A549 (cell line): Measurements from ENCODE around the gene FSTL3. TPM values are rescaled to one million over a fixed set of nuclear protein-coding genes. Genes with fewer than 3 reads are reported as not detected.
A peak's percentile ranks its signal among the peaks of the same experiment; 100 is the strongest.

ENCODE experiments used
- ATAC-seq, 2 experiments: fragments of 200-7000 bp in 1 of 2; fragments of >200 bp in 1 of 2; cut with Nextera tagmentation in 1 of 2; cut with Tn5 transposase in 1 of 2; 3 replicates each; pipeline versions ENCODE4 v1.8.0 to v1.9.1; 2018 to 2020; ENCODE audit warnings: mild to moderate bottlenecking in 1 of 2, moderate library complexity in 1 of 2
- CTCF ChIA-PET: fragments of 300-600 bp; sonication (Branson Sonifier 250); formaldehyde crosslinking; extraction: SDS; loops from one replicate; lab custom pipeline; 2021; ENCODE audit warnings: antibody characterized with exemption, inconsistent platforms; lab: Yijun Ruan, JAX
- POLR2A ChIA-PET: fragments of 350-600 bp; formaldehyde crosslinking; extraction: SDS; loops from one replicate; lab custom pipeline; 2021; ENCODE audit warnings: antibody characterized with exemption, inconsistent platforms; lab: Yijun Ruan, JAX
- DNase-seq, 2 experiments: peaks; one replicate each; pipeline versions ENCODE4 v3.0.0 to v3.0.0-alpha.2; 2011 to 2016; ENCODE audit warnings: low read depth in 1 of 2, low spot score in 1 of 2
- FAIRE-seq: peaks from 2 replicates; lab custom pipeline; 2011; peaks lifted over from hg19 to GRCh38; lab: Jason Lieb, UNC
- H3K27ac ChIP-seq, 2 experiments: fragments of >200 bp; sonication (Bioruptor Twin); formaldehyde crosslinking; 3 replicates each; pipeline ENCODE4 v1.5.1; 2016 to 2017
- H3K4me1 ChIP-seq: fragments of >200 bp; sonication (Bioruptor Twin); formaldehyde crosslinking; 3 replicates; pipeline ENCODE4 v1.6.1; 2016
- H3K4me2 ChIP-seq: fragments of >200 bp; sonication (Bioruptor Twin); formaldehyde crosslinking; 3 replicates; pipeline ENCODE4 v1.6.1; 2016
- H3K4me3 ChIP-seq: fragments of >200 bp; sonication (Bioruptor Twin); formaldehyde crosslinking; 3 replicates; pipeline ENCODE4 v1.5.1; 2016
- H3K9me3 ChIP-seq: fragments of >200 bp; sonication (Bioruptor Twin); formaldehyde crosslinking; 3 replicates; pipeline ENCODE4 v1.6.1; 2016
- ATOH8 ChIP-seq: fragments of 250-450 bp; sonication (Bioruptor Pico); IDR thresholded peaks from 2 replicates; pipeline ENCODE4 v1.5.0; 2020; ENCODE audit warnings: low read depth, mild to moderate bottlenecking, moderate library complexity
- BHLHE40 ChIP-seq: IDR thresholded peaks from 2 replicates; pipeline ENCODE4 v1.6.1; 2012; ENCODE audit warnings: low read depth, low read length, inconsistent platforms
- CBX2 ChIP-seq: fragments of 200-600 bp; sonication (generic); IDR thresholded peaks from 2 replicates; pipeline ENCODE4 v1.6.1; 2016; ENCODE audit warnings: low read depth, mild to moderate bottlenecking, borderline replicate concordance
- CBX8 ChIP-seq: fragments of 200-600 bp; sonication (generic); IDR thresholded peaks from 2 replicates; pipeline ENCODE4 v1.6.1; 2016
- CHD4 ChIP-seq: fragments of 200-600 bp; sonication (generic); IDR thresholded peaks from 2 replicates; pipeline ENCODE4 v1.6.1; 2016; ENCODE audit warnings: antibody characterized with exemption, mild to moderate bottlenecking, borderline replicate concordance
- EHMT2 ChIP-seq: fragments of 200-600 bp; sonication (generic); IDR thresholded peaks from 2 replicates; pipeline ENCODE4 v1.6.1; 2016; ENCODE audit warnings: antibody characterized with exemption, low read depth, mild to moderate bottlenecking, moderate library complexity
- ESRRA ChIP-seq: fragments of 150-350 bp; IDR thresholded peaks from 2 replicates; pipeline ENCODE4 v1.6.1; 2014; ENCODE audit warnings: mild to moderate bottlenecking, low read length, borderline replicate concordance
- FOSB ChIP-seq: fragments of 250-450 bp; sonication (Bioruptor Pico); IDR thresholded peaks from 2 replicates; pipeline ENCODE4 v1.5.0; 2020; ENCODE audit warnings: mild to moderate bottlenecking, moderate library complexity
- FOXS1 ChIP-seq: fragments of 250-450 bp; sonication (Bioruptor Pico); IDR thresholded peaks from 2 replicates; pipeline ENCODE4 v1.5.0; 2020; ENCODE audit warnings: mild to moderate bottlenecking, moderate library complexity
- GATA3 ChIP-seq: IDR thresholded peaks from 2 replicates; pipeline ENCODE4 v1.6.1; 2012; ENCODE audit warnings: borderline replicate concordance
- HOXA7 ChIP-seq: fragments of 250-450 bp; sonication (Bioruptor Pico); IDR thresholded peaks from 2 replicates; pipeline ENCODE4 v1.5.0; 2020; ENCODE audit warnings: mild to moderate bottlenecking, moderate library complexity
- HOXB5 ChIP-seq: fragments of 250-450 bp; sonication (Bioruptor Pico); IDR thresholded peaks from 2 replicates; pipeline ENCODE4 v1.5.0; 2020; ENCODE audit warnings: mild to moderate bottlenecking, moderate library complexity
- KDM5A ChIP-seq: fragments of 200-600 bp; sonication (generic); IDR thresholded peaks from 2 replicates; pipeline ENCODE4 v1.6.1; 2016; ENCODE audit warnings: antibody characterized with exemption, mild to moderate bottlenecking
- MAFK ChIP-seq: fragments of 450-650 bp; IDR thresholded peaks from 2 replicates; pipeline ENCODE4 v1.6.1; 2014; ENCODE audit not compliant: partially characterized antibody
- MAZ ChIP-seq: fragments of 150-350 bp; IDR thresholded peaks from 2 replicates; pipeline ENCODE4 v1.6.1; 2014; ENCODE audit warnings: antibody characterized with exemption, low read depth, low read length, borderline replicate concordance
- MYC ChIP-seq: IDR thresholded peaks from 2 replicates; pipeline ENCODE4 v1.6.1; 2012; ENCODE audit warnings: mild to moderate bottlenecking, inconsistent platforms, low read length, improper control_type of control experiment, borderline replicate concordance
- PHF8 ChIP-seq: fragments of 200-600 bp; sonication (generic); IDR thresholded peaks from 2 replicates; pipeline ENCODE4 v1.6.1; 2016; ENCODE audit warnings: low read depth, mild to moderate bottlenecking, antibody characterized with exemption, moderate library complexity, borderline replicate concordance
- RAD21 ChIP-seq, 2 experiments: fragments of >200 bp in 1 of 2; sonication (Bioruptor Twin) in 1 of 2; formaldehyde crosslinking in 1 of 2; IDR thresholded peaks in 1 of 2; conservative IDR thresholded peaks in 1 of 2; 2 replicates in 1 of 2; 3 replicates in 1 of 2; pipeline ENCODE4 v1.6.1; 2012 to 2018; ENCODE audit warnings: inconsistent platforms in 1 of 2
- RFX5 ChIP-seq: fragments of 450-650 bp; IDR thresholded peaks from 2 replicates; pipeline ENCODE4 v1.7.1; 2014; ENCODE audit warnings: antibody characterized with exemption, mild to moderate bottlenecking, moderate library complexity
- SMC3 ChIP-seq: fragments of >200 bp; sonication (Bioruptor Twin); formaldehyde crosslinking; IDR thresholded peaks from 3 replicates; pipeline ENCODE4 v1.6.1; 2018; ENCODE audit warnings: inconsistent platforms
- TP53 ChIP-seq: fragments of 250-450 bp; sonication (Bioruptor Pico); IDR thresholded peaks from 2 replicates; pipeline ENCODE4 v1.5.0; 2021; ENCODE audit warnings: mild to moderate bottlenecking, moderate library complexity
- USF2 ChIP-seq: fragments of 450-650 bp; IDR thresholded peaks from 2 replicates; pipeline ENCODE4 v1.6.1; 2014; ENCODE audit warnings: antibody characterized with exemption
- WGBS: methylation state at CpG from one replicate; pipeline ENCODE4 v1.1.6; 2017; ENCODE audit errors: missing lambda C conversion rate; 5-methylcytosine and 5-hydroxymethylcytosine counted together
- polyA plus RNA-seq, 4 experiments: library from polyadenylated mRNA; depleted of rRNA in 3 of 4; stranded (reverse); fragments of >200 nt; fragmentation: RNase III in 1 of 4; extraction: RNeasy Plus Mini Kit Qiagen cat#74134 plus additional on column Dnase treatment in 1 of 4; gene quantifications; 2 replicates in 3 of 4; 3 replicates in 1 of 4; pipeline ENCODE4 v1.2.3, GENCODE V29; 2011 to 2017
- TF ChIP-seq, protein P1 (sequence below): fragments of >200 bp; sonication (Bioruptor Twin); formaldehyde crosslinking; IDR thresholded peaks from 2 replicates; pipeline ENCODE4 v1.6.1; 2016
- TF ChIP-seq, protein P2 (sequence below): IDR thresholded peaks from 2 replicates; pipeline ENCODE4 v1.6.1; 2012; ENCODE audit warnings: low read depth, borderline replicate concordance

The FSTL3 gene
- polyA plus RNA-seq, 2 of the 4 experiments (the other 2 are of a cell fraction) = 58.1 to 131 TPM

DNA sequence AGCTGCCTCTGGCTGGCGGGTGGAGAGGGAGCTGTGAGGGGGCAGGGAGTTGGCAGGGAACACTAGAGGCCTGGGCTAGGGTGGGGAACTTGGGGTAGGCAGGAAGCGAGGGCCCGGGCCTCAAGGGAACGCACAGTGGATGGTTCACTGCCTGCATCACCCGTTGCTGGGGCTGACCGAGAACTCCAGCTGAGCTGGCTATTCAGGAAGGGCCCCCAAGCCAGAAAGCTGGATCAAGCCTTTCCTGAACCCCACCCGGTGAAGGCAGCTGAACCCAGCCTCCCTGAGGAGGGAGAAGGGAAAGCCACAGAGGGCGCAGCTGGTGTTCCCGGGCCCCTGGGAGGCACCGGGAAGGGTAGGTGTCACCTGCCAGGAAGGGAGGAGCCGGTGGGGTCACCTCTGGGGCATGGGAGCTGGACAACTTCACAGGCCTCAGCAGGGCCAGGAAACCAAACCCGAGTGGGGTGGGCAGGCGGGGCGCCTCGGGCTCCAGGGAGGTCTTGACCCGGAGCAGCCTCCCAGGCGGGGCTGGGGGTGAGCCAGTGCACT is 46.4 kb downstream of the FSTL3 start:
- Histone ChIP-seq H3K4me1 (no peaks in the 10 kb centered on the region), H3K27ac (peak overlapping the region in 1 of 2 experiments; percentile 43; a peak in 2 of 6 replicates), H3K4me3 (no peak overlapping the region), H3K4me2 (no peak overlapping the region), H3K9me3 (no peaks in the 10 kb centered on the region)
- DNase-seq (no peak), FAIRE-seq (no peak), ATAC-seq (no peak)
- POLR2A ChIA-PET = no interaction called here
- WGBS = 64% methylated on average over 5 of the region's 17 CpGs
- TF ChIP-seq USF2 (no peak), RFX5 (peak; percentile 64; the same call in 1 of the 2 replicates), KDM5A (no peak)
- CTCF ChIA-PET = interaction anchor here (1.0 to 1.1 kb wide), 2 partner anchors 12 to 33 kb away, joined by 3 to 4 read pairs; no protein-coding TSS in a partner anchor

DNA sequence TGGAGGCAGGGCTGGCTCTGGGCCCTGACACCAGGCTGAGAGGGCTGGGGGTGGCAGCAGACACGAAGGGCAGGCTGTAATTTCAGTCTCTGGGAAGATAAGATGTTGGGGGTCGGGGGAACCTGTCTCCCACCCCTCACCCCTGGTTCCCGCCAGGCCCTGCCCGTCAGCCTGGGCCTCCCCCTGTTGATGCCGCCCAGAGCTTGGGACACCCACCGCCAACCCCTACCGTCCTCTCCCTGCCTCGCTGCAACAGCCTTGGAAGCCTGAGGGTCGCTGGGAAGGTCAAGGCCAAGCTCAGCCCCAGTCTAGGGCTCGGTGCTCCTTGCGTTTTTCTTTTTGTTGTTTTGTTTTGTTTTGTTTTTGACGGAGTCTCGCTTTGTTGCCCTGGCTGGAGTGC is 47.1 kb downstream of the FSTL3 start:
- Histone ChIP-seq H3K4me2 (no peak overlapping the region), H3K4me1 (no peaks in the 10 kb centered on the region), H3K9me3 (no peaks in the 10 kb centered on the region)
- ATAC-seq (no peak), DNase-seq (no peak)
- CTCF ChIA-PET = interaction anchor here (1.0 to 1.1 kb wide), 3 partner anchors 10 to 32 kb away, joined by 3 to 7 read pairs (median 4); no protein-coding TSS in a partner anchor
- WGBS = 91% methylated on average over 13 of the region's 13 CpGs
- TF ChIP-seq, protein P1, sequence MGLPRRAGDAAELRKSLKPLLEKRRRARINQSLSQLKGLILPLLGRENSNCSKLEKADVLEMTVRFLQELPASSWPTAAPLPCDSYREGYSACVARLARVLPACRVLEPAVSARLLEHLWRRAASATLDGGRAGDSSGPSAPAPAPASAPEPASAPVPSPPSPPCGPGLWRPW = no peak
- TF ChIP-seq CBX2 (no peak), ATOH8 (CRISPR knock-in tag) (no peak), HOXA7 (CRISPR knock-in tag) (no peak), ESRRA (no peak), HOXB5 (CRISPR knock-in tag) (no peak), MYC (no peak), GATA3 (no peak), FOXS1 (CRISPR knock-in tag) (no peak), USF2 (no peak)
- TF ChIP-seq, all 56 proteins: peak for 0
- POLR2A ChIA-PET = interaction anchor here (0.5 kb wide), 1 partner anchor 204 kb away, joined by 8 read pairs; no protein-coding TSS in a partner anchor
- Histone ChIP-seq H3K4me3 (no peak overlapping the region), H3K27ac (no peak overlapping the region)
- no peak for FAIRE-seq

DNA sequence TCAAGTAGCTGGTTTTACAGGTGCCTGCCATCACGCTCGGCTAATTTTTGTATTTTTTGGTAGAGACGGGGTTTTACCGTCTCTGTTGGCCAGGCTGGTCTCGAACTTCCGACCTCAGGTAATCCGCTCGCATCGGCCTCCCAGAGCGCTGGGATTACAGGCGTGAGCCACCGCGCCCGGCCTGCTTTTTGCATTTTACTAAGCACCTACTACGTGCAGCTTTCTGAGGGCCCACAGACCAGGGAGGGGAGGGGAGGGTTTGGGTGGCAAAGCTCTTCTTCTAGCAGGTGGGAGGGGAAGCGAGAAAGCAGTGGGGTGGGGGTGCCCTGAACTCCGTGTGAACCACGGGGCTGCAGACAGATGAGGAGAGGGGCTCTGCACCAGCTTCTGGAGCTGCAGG is 47.5 kb downstream of the FSTL3 start:
- ATAC-seq (no peak), FAIRE-seq (no peak), DNase-seq (no peak)
- no peak for TF ChIP-seq MAZ
- no peak for TF ChIP-seq TP53
- TF ChIP-seq BHLHE40 = no peak
- TF ChIP-seq RAD21 (conservative IDR thresholded peaks at IDR 0.05 in 1 of 2, IDR thresholded peaks at IDR 0.05 in 1 of 2) = no peak
- TF ChIP-seq SMC3 = no peak
- TF ChIP-seq, protein P1 = no peak
- TF ChIP-seq MYC = no peak
- no peak for TF ChIP-seq ESRRA
- no peak for TF ChIP-seq FOXS1 (CRISPR knock-in tag)
- no peak for TF ChIP-seq CHD4
- no peak for TF ChIP-seq FOSB (CRISPR knock-in tag)
- TF ChIP-seq EHMT2 = no peak
- TF ChIP-seq CBX8 = no peak
- TF ChIP-seq, protein P2, sequence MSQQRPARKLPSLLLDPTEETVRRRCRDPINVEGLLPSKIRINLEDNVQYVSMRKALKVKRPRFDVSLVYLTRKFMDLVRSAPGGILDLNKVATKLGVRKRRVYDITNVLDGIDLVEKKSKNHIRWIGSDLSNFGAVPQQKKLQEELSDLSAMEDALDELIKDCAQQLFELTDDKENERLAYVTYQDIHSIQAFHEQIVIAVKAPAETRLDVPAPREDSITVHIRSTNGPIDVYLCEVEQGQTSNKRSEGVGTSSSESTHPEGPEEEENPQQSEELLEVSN = no peak
- no peak for TF ChIP-seq PHF8
- no peak for TF ChIP-seq MAFK
- H3K4me2 ChIP-seq = no peak overlapping the region
- POLR2A ChIA-PET = interaction anchor here (0.5 kb wide), 1 partner anchor 203 kb away, joined by 8 read pairs; no protein-coding TSS in a partner anchor
- H3K27ac ChIP-seq = no peak overlapping the region
- H3K9me3 ChIP-seq = no peaks in the 10 kb centered on the region
- no peaks in the 10 kb centered on the region for H3K4me1 ChIP-seq
- WGBS = 96% methylated on average over 13 of the region's 18 CpGs
- CTCF ChIA-PET = interaction anchor here (1.1 kb wide), 2 partner anchors 10 to 32 kb away, joined by 3 to 7 read pairs; no protein-coding TSS in a partner anchor
- no peak overlapping the region for H3K4me3 ChIP-seq
